ENCODE measurements around the gene SPINT1.

SPINT1 gene

GRCh38 chr15:40875991-40876730, 32.3 kb downstream of the SPINT1 start:
- no peak overlapping the region for H3K4me3 ChIP-seq (ENCODE audit: low read depth, low read length)
- H3K79me2 ChIP-seq (ENCODE audit: control insufficient read depth, insufficient read depth, low read length, unreplicated experiment), result no peaks in the 10 kb centered on the region
- H3K27me3 ChIP-seq (ENCODE audit: insufficient read depth, low read length), result 0 out of 2 replicates have a peak, but pooled peaks cover 8% of the 10 kb centered on the region
- no peak overlapping the region for H2AFZ ChIP-seq (ENCODE audit: low read length, unreplicated experiment)
- H3K27ac ChIP-seq (ENCODE audit: low read depth, low read length), result no peak overlapping the region
- no peaks in the 10 kb centered on the region for H3K36me3 ChIP-seq (ENCODE audit: insufficient read depth, low read length)
- no peaks in the 10 kb centered on the region for H3K4me1 ChIP-seq (ENCODE audit: control insufficient read depth, insufficient read depth, low read length, unreplicated experiment)

- Histone ChIP-seq H3K4me1 (ENCODE audit: control insufficient read depth, insufficient read depth, low read length, unreplicated experiment) (no peaks in the 10 kb centered on the region), H3K79me2 (ENCODE audit: control insufficient read depth, insufficient read depth, low read length, unreplicated experiment) (no peaks in the 10 kb centered on the region), H3K27me3 (ENCODE audit: insufficient read depth, low read length) (0 out of 2 replicates have a peak, but pooled peaks cover 8% of the 10 kb centered on the region), H2AFZ (ENCODE audit: low read length, unreplicated experiment) (no peak overlapping the region), H3K4me3 (ENCODE audit: low read depth, low read length) (no peak overlapping the region), H3K36me3 (ENCODE audit: insufficient read depth, low read length) (no peaks in the 10 kb centered on the region), H3K27ac (ENCODE audit: low read depth, low read length) (no peak overlapping the region)
These were observed 33.8 kb downstream of the SPINT1 start for GRCh38 chr15:40877694-40878093.

- H3K27me3 ChIP-seq (ENCODE audit: insufficient read depth, low read length), result no peaks in the 10 kb centered on the region
- H3K4me1 ChIP-seq (ENCODE audit: control insufficient read depth, insufficient read depth, low read length, unreplicated experiment), result no peaks in the 10 kb centered on the region
- H3K36me3 ChIP-seq (ENCODE audit: insufficient read depth, low read length), result no peaks in the 10 kb centered on the region
- H3K79me2 ChIP-seq (ENCODE audit: control insufficient read depth, insufficient read depth, low read length, unreplicated experiment), result no peaks in the 10 kb centered on the region
- H3K27ac ChIP-seq (ENCODE audit: low read depth, low read length), result no peak overlapping the region
- H3K4me3 ChIP-seq (ENCODE audit: low read depth, low read length), result no peak overlapping the region
- no peak overlapping the region for H2AFZ ChIP-seq (ENCODE audit: low read length, unreplicated experiment)
These were observed 34.9 kb downstream of the SPINT1 start for GRCh38 chr15:40878785-40879184.

GRCh38 chr15:40879609-40880008, 35.8 kb downstream of the SPINT1 start:
- Histone ChIP-seq H3K27me3 (ENCODE audit: insufficient read depth, low read length) (no peaks in the 10 kb centered on the region), H3K27ac (ENCODE audit: low read depth, low read length) (no peak overlapping the region), H2AFZ (ENCODE audit: low read length, unreplicated experiment) (no peak overlapping the region), H3K36me3 (ENCODE audit: insufficient read depth, low read length) (no peaks in the 10 kb centered on the region), H3K4me3 (ENCODE audit: low read depth, low read length) (no peak overlapping the region), H3K79me2 (ENCODE audit: control insufficient read depth, insufficient read depth, low read length, unreplicated experiment) (no peaks in the 10 kb centered on the region), H3K4me1 (ENCODE audit: control insufficient read depth, insufficient read depth, low read length, unreplicated experiment) (no peaks in the 10 kb centered on the region)

GRCh38 chr15:40881351-40881750, 37.5 kb downstream of the SPINT1 start:
- Histone ChIP-seq H3K4me1 (ENCODE audit: control insufficient read depth, insufficient read depth, low read length, unreplicated experiment) (no peaks in the 10 kb centered on the region), H3K36me3 (ENCODE audit: insufficient read depth, low read length) (no peaks in the 10 kb centered on the region), H3K27ac (ENCODE audit: low read depth, low read length) (no peak overlapping the region), H3K4me3 (ENCODE audit: low read depth, low read length) (no peak overlapping the region), H2AFZ (ENCODE audit: low read length, unreplicated experiment) (no peak overlapping the region), H3K27me3 (ENCODE audit: insufficient read depth, low read length) (no peaks in the 10 kb centered on the region), H3K79me2 (ENCODE audit: control insufficient read depth, insufficient read depth, low read length, unreplicated experiment) (no peaks in the 10 kb centered on the region)

- Histone ChIP-seq H3K79me2 (ENCODE audit: control insufficient read depth, insufficient read depth, low read length, unreplicated experiment) (no peaks in the 10 kb centered on the region), H3K36me3 (ENCODE audit: insufficient read depth, low read length) (no peaks in the 10 kb centered on the region), H2AFZ (ENCODE audit: low read length, unreplicated experiment) (no peak overlapping the region), H3K27me3 (ENCODE audit: insufficient read depth, low read length) (no peaks in the 10 kb centered on the region), H3K27ac (ENCODE audit: low read depth, low read length) (no peak overlapping the region), H3K4me1 (ENCODE audit: control insufficient read depth, insufficient read depth, low read length, unreplicated experiment) (no peaks in the 10 kb centered on the region), H3K4me3 (ENCODE audit: low read depth, low read length) (no peak overlapping the region)
These were observed 42.7 kb downstream of the SPINT1 start for GRCh38 chr15:40886586-40886985.

- no peaks in the 10 kb centered on the region for H3K27me3 ChIP-seq (ENCODE audit: insufficient read depth, low read length)
- no peaks in the 10 kb centered on the region for H3K4me1 ChIP-seq (ENCODE audit: control insufficient read depth, insufficient read depth, low read length, unreplicated experiment)
- no peak overlapping the region for H3K27ac ChIP-seq (ENCODE audit: low read depth, low read length)
- no peaks in the 10 kb centered on the region for H3K79me2 ChIP-seq (ENCODE audit: control insufficient read depth, insufficient read depth, low read length, unreplicated experiment)
- H3K4me3 ChIP-seq (ENCODE audit: low read depth, low read length), result no peak overlapping the region
- H3K36me3 ChIP-seq (ENCODE audit: insufficient read depth, low read length), result no peaks in the 10 kb centered on the region
- no peak overlapping the region for H2AFZ ChIP-seq (ENCODE audit: low read length, unreplicated experiment)
These were observed 45.3 kb downstream of the SPINT1 start for GRCh38 chr15:40889112-40889511.

GRCh38 chr15:40891138-40891537, 47.3 kb downstream of the SPINT1 start:
- Histone ChIP-seq H3K27me3 (ENCODE audit: insufficient read depth, low read length) (no peaks in the 10 kb centered on the region), H3K79me2 (ENCODE audit: control insufficient read depth, insufficient read depth, low read length, unreplicated experiment) (peaks cover 18% of the 10 kb centered on the region), H3K27ac (ENCODE audit: low read depth, low read length) (no peak overlapping the region), H3K36me3 (ENCODE audit: insufficient read depth, low read length) (no peaks in the 10 kb centered on the region), H3K4me1 (ENCODE audit: control insufficient read depth, insufficient read depth, low read length, unreplicated experiment) (peaks cover 8% of the 10 kb centered on the region), H3K4me3 (ENCODE audit: low read depth, low read length) (no peak overlapping the region), H2AFZ (ENCODE audit: low read length, unreplicated experiment) (no peak overlapping the region)

GRCh38 chr15:40891810-40892446, 48.1 kb downstream of the SPINT1 start:
- Histone ChIP-seq H3K4me1 (ENCODE audit: control insufficient read depth, insufficient read depth, low read length, unreplicated experiment) (peaks cover 8% of the 10 kb centered on the region), H2AFZ (ENCODE audit: low read length, unreplicated experiment) (no peak overlapping the region), H3K27ac (ENCODE audit: low read depth, low read length) (no peak overlapping the region), H3K36me3 (ENCODE audit: insufficient read depth, low read length) (no peaks in the 10 kb centered on the region), H3K27me3 (ENCODE audit: insufficient read depth, low read length) (no peaks in the 10 kb centered on the region), H3K79me2 (ENCODE audit: control insufficient read depth, insufficient read depth, low read length, unreplicated experiment) (peaks cover 21% of the 10 kb centered on the region), H3K4me3 (ENCODE audit: low read depth, low read length) (no peak overlapping the region)

GRCh38 chr15:40892447-40893012, 48.7 kb downstream of the SPINT1 start:
- H3K4me3 ChIP-seq (ENCODE audit: low read depth, low read length), result no peak overlapping the region
- H3K36me3 ChIP-seq (ENCODE audit: insufficient read depth, low read length), result no peaks in the 10 kb centered on the region
- H2AFZ ChIP-seq (ENCODE audit: low read length, unreplicated experiment), result no peak overlapping the region
- no peak overlapping the region for H3K27ac ChIP-seq (ENCODE audit: low read depth, low read length)
- H3K27me3 ChIP-seq (ENCODE audit: insufficient read depth, low read length), result no peaks in the 10 kb centered on the region
- peaks cover 8% of the 10 kb centered on the region for H3K4me1 ChIP-seq (ENCODE audit: control insufficient read depth, insufficient read depth, low read length, unreplicated experiment)
- H3K79me2 ChIP-seq (ENCODE audit: control insufficient read depth, insufficient read depth, low read length, unreplicated experiment), result peaks cover 21% of the 10 kb centered on the region
